HG02610 (cell line): ENCODE data around the gene CELSR1.

Experiments used
- ATAC-seq: cut with Tn5 transposase; IDR thresholded peaks from one replicate; pipeline ENCODE4 v1.9.1; 2021; ENCODE audit warnings: mild to moderate bottlenecking, moderate library complexity; ENCODE audit not compliant: unreplicated experiment

Gene CELSR1

DNA sequence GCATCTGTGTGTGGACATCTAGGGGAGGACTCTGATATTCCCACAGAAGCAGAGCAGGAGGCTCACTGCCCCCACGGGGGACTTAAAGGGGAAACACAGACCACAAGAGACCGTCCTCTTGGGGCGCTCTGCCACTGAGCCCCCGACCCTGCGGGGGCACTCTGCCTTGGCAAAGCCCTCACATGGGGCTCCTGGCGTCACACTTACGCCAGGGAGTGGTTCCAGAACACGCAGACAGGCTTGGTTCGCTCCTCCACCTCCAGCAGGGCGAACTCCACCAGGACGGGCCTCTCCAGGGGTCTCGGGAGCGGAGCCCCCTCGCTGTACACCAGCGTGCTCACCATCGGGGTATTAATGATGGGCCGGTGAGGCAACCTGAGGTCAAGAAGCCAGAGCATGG is 156.8 kb downstream of the CELSR1 start:
- ATAC-seq = no peak

DNA sequence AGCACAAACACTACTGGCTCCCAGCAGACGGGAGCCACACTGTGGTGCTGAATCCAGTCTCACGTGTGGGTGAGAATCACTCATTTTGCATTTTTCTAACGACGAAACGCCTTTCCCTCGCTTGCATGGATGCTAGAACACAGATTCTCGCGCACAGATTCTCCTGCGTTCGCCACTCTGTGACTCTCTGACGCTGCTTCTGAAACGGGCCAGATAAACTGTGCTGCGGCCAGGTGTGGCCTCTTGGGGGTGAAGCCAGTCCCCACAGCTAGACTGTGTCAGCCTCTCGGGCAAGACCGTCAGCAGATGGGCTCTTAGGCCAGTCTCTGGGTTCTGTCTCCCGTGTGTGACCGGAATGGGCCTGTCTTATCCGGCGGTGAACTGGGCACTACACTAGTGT is 157.4 kb downstream of the CELSR1 start:
- ATAC-seq = no peak

DNA sequence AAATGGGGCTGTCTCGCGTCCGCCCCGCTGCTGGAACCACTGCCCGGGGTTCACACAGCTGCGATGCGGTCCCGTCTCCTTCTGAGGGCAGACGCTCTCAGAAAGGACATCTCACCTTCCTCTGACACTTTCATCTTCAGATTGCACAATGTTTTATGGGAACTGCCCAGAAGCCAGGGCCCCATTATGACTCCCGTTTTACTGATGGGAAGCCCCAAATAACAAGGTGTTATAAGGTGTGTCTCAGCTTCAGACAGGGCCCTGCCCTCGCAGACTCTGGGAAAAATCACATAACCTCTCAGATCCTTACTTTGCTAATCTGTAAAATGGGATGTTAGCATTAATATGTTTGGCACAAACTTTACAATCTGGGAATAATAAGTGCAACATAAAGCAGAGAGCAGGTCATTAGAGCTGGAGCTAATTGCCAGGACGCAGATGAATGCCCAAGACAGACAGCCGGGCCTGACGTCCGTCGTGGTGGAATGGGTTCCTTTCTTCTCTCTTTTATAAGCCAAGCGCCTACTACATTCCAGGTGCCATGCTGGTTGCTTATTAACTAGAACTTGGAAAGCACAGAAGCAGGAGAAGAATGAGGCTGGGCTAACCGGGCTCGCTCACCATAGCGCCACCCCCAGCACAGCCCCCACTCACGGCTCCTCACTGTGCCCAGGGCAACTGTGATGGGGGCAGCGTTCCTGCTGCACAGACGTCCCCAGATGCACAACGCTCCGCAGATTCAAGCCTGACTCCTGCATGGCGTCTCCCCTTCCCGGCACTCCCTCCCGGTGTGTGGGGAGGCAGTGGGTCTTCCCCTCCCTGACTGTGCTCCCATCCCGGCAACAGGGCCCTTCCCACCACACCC is 158.1 kb downstream of the CELSR1 start:
- no peak for ATAC-seq

- no peak for ATAC-seq
These were observed 158.9 kb downstream of the CELSR1 start for GRCh38 chr22:46378426-46379065.

- no peak for ATAC-seq
These were observed 159.6 kb downstream of the CELSR1 start for GRCh38 chr22:46377525-46378425.

DNA sequence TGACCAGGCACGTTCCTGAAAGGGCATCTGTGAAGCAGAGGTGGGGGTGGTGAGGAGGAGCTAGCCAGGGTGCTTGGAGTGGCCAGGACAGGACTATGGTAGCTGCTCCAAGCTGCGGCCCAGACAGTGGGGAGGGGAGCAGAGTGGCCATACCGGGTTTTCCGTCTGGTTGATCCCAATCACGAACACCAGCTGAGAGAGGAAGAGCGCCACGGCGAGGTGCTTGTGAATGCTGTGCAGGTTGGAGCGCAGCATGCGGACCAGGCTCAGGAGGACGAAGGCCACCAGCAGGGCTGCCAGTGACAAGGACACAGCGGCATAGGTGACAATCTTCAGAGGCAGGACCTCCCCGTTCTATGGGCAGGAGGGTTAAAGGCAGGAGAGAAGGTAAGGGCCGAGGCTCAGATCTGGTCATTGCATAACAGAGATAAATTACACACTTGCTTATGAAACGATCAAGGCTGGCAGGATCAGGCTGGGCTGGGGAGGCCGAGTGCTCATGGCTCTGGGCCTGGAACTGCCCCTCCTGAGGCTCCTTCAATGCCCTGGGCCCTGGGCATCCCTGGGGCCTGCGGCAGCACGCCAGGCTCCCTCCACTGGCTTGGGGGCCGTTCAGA is 160.4 kb downstream of the CELSR1 start:
- no peak for ATAC-seq

DNA sequence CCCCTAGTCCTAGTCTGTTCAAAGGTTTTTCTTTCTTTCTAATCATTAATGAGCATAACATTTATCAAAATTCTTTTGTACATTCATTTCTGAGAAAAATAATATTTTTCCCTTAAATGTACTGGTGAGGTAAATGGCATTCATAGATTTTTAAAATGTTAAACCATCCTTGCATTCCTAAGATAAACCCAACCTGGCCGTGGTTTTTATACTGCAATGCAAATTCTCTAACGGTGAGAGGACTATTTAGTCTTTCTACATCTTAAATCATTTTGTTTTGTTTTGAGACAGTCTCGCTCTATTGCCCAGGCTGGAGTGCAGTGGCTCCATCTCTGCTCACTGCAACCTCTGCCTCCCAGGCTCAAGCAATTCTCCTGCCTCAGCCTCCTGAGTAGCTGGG is 161.3 kb downstream of the CELSR1 start:
- ATAC-seq = no peak

DNA sequence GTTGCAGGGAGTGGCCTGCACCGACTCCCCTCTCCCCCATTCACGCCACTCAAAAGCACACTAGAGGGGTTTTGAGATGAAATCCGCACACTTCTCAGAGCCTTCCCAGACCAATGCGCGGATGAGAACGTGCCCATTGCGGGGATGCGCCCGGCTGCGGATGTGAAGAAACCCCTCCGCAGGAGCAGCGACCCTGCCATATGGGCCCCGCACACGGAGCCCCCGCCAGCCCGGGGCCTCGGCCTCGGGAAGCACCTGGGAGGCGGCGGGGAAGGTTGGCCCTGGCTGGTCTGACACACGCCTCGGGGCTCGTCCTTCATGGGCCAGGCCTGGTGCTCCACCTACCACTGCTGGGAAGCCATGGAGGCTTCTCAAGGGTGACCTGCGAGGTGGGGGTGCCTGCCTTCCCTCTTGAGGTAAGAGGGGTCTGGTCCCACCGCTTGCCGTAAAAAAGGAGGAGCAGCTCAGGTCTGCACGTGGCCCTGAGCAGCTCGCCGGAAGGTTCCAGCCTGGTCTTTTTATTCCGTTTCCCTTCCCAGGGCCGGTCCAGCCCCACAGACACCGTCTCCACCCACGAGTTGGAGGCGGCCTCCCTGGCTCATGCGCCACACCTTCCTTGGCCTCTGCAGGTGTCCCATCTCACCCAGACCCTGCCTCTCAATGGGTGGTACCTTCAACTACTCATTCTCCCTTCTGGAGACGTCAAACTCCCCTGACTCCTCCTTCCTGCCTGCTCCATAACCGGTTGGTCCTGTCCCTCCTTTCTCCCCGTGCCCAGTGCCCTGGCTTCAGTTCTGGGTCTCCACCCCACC is 162.6 kb downstream of the CELSR1 start:
- ATAC-seq = no peak

- no peak for ATAC-seq
These were observed 163.3 kb downstream of the CELSR1 start for GRCh38 chr22:46373921-46374662.

GRCh38 chr22:46373159-46373558 is 164.3 kb downstream of the CELSR1 start:
- no peak for ATAC-seq

GRCh38 chr22:46372686-46373085 is 164.7 kb downstream of the CELSR1 start:
- no peak for ATAC-seq

- no peak for ATAC-seq
These were observed 165.7 kb downstream of the CELSR1 start for GRCh38 chr22:46371623-46372226.

DNA sequence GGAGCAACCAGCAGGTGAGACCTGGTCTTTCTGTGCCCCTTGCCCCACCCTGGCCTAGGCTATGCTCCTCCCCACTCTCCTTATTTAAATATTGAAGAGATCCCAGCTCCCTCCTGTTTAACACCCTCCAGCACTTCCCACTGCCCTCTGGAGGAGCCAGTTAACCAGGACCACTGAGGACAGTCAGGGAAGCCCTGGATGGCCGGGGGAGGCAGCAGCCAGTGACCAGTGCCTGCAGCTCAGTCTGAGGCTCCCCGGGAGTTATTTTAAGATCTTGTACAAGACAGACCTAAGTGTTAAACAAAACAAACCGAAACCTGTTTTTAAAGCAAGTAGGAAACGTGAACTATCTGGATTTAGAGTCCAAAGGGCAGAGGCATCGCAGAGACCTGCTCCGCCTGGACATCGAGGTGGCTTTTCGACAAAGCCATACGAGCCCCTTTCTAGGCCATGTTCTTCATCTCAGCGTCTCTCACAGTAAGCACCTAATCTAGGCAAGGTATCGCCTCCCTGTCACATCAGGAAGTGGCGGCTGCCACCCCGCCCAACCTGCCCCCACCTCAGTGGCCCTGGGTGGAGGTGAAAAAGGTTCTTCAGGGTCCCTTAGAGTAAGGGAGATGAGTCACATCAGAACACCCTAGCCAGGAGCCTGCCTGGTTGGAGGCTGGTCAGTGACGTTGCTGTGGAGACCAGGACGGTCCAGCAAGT is 166.7 kb downstream of the CELSR1 start:
- no peak for ATAC-seq

GRCh38 chr22:46369716-46370583 is 167.5 kb downstream of the CELSR1 start:
- no peak for ATAC-seq

DNA sequence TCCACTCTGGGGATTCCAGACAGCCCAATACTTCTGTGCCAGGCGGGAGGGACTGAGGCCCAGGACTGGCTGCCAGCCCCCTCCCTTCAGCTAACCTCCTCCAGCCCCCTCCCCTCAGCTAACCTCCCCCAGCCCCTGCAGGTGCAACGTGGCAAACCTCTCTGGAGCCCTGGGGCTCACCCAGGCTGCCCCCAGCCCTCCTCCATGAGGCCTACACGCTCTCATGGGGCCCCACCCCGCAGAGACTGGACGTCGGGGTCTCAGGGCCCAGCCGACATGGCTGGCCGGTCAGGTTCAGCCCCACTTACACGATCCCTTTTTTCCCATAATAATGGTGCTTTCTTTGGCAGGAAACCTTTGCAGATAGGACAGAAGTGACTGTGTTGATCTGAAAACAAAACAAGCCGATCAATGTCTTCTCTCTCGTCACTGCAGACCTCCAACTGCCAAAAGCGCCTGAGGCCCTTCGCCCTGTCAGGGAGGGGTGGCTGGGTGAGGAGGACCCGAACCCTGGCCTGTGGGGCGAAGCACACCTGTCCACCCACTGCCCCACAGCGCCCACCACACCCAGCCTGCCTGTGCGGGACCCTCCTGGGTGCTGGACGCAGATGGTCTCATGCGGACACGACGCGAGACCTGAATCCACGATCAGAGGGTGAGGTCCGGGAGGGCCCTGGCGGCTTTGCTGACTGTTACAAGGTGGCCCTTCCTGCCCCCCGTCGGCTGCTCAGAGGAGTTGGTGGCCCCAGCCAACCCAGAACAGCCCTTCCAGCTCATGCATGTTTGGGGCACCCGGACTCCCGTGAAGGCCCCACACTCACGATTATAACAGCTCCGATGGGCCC is 168.3 kb downstream of the CELSR1 start:
- ATAC-seq = no peak

- ATAC-seq = no peak
These were observed 169.0 kb downstream of the CELSR1 start for GRCh38 chr22:46368422-46368821.
